NCI-H187 treated with DMSO at 0.1 percent for 48 hours (cell line): ENCODE measurements around the gene REC8.

Experiments
- DNase-seq: peaks from one replicate; lab custom pipeline; 2025; lab: John Stamatoyannopoulos, UW

REC8 gene

DNA sequence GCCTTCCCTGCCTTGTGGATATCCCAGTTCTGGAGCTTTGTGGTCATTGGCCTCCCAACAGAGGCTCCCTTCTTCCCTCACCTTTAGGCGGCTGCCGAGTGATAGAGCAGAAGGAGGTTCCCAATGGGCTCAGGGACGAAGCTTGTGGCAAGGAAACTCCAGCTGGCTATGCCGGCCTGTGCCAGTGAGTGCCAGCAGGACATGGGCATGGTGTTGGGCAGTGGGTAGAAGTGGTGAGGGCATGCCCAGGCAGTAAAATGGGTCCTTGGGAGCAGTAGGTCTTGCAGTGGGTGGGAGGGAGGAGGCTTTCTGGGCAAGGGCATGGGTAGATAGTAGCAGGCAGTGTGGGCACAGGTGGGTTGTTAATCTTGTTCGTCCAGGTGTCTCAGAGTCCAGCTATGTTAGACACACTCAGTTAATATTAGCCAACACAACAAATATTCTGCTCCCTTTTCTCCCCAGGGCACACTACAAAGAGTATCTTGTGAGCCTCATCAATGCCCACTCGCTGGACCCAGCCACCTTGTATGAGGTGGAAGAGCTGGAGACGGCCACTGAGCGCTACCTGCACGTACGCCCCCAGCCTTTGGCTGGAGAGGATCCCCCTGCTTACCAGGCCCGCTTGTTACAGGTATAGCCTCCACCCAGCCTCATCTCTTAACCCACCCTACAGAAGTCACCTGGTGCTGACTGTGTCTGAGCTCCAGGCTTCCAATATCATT, 11.9 kb upstream of the REC8 start:
- no peak for DNase-seq

DNA sequence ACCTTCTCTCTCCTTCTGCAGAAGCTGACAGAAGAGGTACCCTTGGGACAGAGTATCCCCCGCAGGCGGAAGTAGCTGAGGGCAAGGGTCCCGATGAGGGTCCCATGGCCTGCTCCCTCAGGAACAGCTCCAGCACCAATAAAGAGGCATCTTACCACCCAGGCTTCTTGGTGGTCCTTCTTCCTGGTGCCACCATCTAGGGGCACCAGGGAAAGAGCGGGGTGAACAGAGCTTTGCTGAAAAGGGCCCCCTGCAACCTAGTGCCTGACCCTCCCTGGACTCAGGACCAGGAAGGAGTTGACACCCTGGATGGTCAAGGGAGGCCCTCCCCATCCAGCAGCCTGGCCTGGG, 11.4 kb upstream of the REC8 start:
- no peak for DNase-seq

DNA sequence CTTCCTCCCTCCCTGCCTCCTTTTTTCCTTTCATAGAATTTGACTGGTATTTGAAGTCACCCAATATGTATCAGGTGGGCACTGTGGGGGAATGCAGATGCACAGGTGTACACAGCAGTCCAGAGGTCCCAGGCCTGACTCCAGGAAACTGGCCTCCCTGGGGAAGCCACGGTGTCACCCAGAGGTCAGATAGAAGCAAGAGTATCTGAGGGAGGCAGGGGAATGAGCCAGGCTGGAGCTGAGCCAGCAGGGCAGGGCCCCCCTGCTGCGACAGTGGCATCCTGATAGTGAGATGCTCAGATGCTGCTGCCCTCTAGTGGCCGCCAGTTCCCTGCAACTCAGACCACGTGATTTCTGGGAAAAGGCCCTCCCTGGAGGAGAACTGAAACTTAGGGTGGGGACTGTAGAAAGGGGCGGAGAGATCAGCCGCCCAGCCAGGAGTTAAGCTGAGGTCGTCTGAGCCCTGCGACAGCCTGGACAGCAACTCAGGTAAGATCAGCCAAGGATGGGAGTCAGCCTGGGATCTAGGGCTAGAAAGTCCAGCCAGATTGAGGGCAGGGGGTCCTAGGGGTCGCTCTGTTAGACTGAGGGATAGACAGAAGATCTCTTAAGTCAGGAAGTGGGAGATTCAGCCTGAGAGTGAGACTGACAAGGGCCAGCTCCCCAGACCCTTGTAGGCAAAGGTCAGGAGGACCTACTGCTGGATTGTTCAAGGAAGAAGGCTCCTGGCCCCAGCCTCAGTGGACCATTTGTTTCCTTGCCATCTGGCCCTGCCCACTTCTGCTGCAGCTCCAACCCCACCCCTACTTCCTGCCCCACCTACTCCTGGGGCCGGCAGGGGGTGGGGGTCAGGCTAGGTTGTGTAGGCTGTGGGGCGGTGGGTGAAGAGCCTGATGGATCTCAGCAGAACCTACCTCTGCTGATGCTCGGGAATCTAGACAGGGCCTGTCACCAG, 10.8 kb upstream of the REC8 start, which contains the start of gene IRF9:
TSS of gene IRF9 (plus strand) at position 416 of the 955 bp plus-strand sequence. CDS start 880 bp downstream, outside the sequence.
- peak; percentile 74 for DNase-seq

DNA sequence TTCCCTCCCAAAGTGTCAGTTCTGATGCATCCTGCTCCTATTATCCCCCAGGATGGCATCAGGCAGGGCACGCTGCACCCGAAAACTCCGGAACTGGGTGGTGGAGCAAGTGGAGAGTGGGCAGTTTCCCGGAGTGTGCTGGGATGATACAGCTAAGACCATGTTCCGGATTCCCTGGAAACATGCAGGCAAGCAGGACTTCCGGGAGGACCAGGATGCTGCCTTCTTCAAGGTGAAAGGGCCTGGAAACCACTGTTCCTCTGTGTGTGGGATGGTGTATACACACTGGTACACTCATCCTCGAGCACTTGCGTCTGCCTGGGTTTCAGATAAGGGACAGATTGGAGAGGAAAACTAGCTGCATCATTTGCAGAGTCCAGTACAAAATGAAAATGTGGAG, 9.8 kb upstream of the REC8 start:
- no peak for DNase-seq

DNA sequence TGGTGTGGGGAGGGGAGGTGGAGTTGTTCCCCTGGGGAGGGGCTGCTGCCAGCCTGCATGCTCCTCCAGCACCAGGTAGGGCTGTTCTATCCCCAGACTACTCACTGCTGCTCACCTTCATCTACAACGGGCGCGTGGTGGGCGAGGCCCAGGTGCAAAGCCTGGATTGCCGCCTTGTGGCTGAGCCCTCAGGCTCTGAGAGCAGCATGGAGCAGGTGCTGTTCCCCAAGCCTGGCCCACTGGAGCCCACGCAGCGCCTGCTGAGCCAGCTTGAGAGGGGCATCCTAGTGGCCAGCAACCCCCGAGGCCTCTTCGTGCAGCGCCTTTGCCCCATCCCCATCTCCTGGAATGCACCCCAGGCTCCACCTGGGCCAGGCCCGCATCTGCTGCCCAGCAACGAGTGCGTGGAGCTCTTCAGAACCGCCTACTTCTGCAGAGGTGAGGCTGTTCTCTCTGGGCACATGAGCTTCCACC, 7.3 kb upstream of the REC8 start:
- no peak for DNase-seq

DNA sequence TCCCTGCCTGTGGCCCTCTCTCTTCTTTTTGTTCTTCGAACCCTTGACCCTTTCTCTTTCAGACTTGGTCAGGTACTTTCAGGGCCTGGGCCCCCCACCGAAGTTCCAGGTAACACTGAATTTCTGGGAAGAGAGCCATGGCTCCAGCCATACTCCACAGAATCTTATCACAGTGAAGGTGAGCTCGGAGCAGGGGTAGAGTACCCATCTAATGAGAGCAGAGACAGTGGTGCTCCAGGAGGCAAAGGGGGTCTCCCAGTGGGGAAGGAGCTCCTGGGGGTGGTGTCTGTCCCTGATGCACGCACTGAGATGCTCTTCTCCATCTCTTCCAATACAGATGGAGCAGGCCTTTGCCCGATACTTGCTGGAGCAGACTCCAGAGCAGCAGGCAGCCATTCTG, 6.1 kb upstream of the REC8 start:
- no peak for DNase-seq

DNA sequence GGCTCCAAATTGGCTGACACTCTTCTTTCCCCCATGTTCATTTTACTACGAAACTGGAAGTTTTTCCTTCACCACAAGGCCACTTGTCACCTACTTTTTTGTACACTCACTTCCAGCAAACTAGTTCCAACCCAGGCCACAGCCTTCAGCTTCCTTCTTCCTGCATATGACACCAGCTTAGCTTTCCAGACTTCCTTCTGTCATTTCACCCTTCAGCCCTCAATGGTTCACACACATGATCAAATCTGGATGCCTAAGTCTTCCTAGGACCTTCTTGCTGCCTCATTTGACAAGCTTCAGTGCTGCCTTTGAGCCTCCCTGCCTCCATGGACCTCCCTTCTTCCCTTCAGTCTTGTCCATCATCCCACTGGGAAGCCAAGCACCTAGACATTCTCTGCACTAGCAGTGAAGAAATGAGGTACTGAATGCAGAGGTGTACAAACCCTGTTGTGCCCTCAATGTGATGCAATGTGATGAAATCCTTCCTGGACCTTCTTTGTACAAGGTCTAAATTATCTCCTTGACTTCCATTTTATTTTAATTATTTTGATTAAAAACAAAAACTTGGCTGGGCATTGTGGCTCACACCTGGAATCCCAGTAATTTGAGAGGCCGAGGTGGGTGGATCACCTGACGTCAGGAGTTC, 4.3 kb upstream of the REC8 start:
- no peak for DNase-seq

DNA sequence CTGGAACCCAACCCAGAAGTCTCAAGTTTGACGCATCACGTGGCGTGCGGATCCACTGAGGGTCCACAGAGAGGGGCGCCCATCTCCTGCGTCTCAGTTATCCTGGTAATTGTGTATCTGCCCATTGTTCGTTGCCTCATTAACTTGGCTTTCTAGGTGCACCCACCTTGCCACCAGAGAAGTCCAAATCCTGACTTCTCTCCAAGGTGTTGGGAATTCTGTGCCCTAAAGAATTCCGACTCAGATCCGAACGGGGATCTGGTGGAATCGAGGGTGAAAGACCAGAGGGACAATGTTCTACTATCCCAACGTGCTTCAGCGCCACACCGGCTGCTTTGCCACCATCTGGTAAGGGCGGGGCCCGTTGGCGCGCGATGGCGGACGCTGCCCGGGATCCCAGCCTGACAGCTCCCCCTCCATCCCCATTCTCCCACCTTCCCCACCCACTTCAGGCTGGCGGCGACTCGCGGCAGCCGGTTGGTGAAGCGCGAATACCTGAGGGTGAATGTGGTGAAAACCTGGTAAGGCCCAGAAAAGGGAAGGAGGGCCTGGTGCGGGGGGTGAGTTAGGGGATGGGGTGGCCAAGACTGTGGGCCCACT, 481 bp downstream of the REC8 start:
- DNase-seq, result no peak

DNA sequence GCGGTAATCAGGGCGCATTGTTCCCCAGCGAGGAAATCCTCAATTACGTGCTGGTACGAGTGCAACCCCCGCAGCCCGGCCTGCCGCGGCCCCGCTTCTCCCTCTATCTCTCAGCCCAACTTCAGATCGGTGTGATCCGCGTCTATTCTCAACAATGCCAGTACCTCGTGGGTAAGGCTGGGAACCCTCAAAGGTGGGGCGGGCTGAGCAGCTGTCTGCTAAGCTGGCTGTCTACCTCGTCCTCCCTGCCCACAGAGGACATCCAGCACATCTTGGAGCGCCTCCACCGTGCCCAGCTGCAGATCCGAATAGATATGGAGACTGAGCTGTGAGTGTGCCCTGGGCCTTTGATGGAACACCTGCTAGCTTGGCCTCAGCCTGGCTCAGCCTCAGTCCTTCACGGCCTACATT, 996 bp downstream of the REC8 start:
- no peak for DNase-seq

DNA sequence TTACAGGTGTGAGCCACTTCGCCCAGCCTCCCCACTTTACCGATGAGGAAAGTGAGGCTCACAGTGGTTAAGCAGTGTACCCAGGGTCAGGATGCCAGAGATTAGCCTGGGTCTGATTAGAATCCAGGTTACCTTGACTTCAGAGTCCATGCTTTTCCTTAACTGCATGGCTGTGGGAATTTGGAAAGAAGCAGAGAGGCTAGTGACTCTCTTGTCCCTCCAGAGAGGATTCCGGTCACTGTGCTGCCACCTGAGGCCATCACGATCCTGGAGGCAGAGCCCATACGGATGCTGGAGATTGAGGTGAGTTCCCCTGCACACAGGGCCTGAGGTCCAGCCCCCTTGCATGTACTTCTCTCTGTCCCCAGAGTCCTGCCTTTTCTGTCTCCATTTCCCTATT, 4.7 kb downstream of the REC8 start:
- DNase-seq, result no peak

DNA sequence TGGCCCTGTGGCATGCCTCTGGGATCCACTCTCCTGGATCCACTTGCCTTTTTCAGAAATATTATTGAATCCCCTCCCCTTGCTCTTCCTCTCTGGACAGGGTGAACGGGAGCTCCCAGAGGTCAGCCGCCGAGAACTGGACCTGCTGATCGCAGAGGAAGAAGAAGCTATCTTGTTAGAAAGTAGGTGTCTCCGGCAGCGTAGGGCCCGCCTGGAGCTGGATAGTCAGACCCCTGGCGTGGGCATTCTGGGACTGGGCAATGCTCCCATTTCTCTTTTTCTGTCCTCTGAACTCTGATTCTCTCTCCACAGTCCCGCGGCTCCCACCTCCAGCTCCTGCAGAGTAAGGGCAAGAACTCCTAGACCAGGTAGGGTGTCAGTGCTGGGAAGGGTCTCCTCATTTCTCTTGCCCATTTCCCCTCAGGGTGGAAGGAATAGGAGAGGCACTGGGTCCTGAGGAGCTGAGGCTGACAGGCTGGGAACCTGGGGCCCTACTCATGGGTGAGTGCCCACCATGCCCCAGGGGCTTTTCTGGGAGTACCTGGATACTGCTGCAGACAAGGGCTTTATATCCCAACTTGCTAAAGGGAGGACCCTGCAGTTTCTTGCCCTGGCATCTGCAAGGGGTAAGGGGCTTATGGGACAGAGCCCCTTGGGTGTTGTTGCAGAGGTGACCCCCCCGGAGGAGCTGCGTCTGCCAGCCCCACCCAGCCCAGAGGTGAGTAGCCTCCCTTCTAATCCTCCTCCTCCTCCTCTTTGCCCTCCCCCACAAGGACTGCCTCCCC, 5.4 kb downstream of the REC8 start:
- DNase-seq, result no peak

DNA sequence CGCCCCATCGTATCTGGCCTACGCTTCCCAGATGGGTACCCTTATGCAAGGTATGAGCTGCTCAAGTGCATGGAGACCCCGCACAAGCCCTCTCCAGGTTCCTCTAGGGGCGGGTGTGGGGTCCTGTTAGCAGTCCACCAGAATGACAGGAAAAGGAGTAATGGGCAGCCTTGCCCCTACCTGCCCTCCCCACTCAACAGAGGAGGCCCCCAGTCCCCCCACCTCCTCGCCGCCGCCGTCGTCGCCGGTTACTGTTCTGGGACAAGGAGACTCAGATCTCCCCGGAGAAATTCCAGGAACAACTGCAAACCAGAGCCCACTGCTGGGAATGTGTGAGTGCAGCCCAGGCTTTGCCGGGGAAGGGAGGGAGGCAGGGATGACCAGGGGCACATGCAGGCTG, 6.0 kb downstream of the REC8 start:
- no peak for DNase-seq

DNA sequence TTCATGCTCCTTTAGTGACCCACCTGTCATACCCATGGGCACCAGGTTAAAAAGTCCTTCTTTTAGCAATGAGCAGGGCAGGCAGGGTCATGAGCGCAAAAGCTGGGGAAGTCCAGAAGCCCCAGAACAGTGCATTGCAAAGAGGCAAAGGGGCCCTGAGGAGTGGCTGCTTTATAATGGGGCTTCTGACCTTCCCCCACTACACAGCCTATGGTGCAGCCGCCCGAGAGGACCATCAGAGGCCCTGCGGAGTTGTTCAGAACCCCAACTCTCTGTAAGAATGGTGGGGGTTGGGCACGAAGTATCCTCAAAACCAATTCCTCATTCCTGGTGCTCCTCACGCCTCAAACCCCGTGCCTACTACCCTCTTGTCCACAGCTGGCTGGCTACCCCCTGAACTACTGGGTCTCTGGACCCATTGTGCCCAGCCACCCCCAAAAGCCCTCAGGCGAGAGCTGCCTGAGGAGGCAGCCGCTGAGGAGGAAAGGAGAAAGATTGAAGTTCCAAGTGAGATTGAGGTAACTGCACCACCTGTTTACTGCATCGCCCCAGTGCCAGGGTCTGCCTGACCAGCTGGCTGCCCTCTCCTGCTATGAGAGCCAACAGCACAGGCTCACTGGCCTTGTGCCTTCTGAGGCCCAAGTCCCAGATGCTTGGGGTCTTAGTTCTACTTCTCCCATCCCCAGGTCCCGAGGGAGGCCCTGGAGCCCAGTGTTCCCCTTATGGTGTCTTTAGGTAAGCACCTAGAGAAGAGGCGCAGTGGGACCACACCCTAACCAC, 6.7 kb downstream of the REC8 start:
- no peak for DNase-seq

DNA sequence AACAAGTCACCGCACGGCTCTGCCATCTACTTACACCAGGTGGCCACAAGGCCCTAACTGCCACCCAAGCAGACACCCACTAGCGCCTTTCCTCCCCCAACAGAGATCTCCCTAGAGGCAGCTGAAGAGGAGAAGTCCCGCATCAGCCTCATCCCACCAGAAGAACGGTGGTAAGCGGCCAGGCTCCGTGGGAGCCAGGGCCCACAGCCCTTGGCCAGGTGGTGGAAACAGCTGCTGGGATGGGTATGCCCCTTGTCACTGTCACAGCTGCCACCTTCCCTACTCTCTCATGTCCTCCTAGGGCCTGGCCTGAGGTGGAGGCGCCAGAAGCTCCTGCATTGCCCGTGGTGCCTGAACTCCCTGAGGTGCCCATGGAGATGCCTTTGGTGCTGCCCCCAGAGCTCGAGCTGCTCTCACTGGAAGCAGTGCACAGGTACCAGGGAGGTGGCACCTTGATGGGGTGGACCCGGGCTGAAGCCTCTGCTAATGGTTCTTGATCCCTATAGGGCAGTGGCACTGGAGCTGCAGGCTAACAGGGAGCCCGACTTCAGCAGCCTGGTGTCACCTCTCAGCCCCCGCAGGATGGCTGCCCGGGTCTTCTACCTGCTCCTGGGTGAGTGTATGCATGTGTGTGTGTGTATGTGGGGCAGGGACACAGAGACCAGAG, 7.5 kb downstream of the REC8 start:
- no peak for DNase-seq

DNA sequence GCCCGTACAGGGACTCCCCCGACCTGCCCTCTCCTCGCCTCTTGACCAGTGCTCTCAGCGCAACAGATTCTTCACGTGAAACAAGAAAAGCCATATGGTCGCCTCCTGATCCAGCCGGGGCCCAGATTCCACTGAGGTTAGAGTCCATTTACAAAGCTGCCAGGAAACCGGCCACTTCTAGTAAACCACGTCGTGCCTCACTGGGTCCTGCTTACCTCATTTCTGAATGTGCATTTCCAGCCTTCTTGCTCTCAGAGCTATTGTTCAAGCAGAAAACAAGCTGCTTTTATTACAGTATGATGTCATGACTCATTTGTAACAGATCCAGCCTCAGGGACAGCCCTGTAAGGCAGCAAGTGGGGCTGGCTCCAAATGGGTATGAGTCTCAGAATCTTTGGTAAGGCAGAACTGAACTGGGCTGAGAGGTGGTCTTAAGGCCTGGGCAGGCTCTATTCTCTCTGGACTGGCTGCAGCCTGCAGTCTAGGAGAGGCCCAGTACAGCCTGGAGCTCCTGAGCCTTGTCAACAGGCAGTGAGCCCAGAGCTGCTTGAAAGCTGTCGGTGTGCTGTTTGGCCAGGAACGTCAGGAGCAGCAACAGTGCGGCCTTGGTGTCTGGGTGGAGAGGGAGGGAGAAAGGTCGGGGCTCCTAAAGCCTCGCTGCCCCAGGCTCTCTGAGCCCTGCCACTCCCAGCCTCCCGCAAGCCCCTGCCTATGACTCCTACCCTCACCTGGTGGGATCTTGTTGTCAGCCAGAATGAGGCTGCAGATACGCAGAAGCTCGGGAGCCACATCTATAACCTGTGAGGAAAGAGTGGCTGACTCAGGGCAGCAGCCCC, 8.3 kb downstream of the REC8 start:
- no peak for DNase-seq

DNA sequence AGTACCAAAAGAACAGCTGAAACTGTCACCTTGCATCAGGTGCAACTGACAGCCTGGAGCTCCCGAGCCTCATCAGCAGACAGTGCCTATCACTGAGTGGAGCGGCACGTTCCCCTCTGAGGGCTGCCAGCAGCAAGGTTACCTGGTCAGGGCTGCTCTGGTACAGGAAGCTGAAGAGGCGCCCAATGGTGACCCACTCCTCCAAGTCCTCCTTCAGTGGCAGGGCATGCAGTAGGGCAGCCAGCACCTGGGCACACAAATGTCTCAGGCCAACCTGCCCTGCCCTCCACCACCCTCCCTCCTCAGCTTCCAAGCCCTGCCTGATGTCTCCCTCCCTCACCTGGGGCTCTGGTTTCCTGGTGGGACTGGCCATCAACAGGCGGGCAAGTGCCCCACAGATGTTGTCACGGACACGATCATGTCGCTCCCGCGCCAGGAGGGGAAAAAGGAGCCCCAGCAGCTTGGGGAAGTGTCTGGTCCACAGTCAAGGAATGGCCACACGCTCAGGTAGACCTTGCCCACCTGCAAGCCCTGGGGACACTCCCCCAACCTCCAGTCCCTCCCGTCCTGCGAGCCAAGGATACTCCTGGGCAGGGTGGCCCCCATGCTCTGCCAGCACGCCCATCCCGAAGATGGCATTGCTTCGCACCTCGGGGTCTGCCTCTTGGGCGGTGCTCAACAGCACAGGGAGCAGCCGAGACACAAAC, 9.6 kb downstream of the REC8 start:
- DNase-seq, result no peak

DNA sequence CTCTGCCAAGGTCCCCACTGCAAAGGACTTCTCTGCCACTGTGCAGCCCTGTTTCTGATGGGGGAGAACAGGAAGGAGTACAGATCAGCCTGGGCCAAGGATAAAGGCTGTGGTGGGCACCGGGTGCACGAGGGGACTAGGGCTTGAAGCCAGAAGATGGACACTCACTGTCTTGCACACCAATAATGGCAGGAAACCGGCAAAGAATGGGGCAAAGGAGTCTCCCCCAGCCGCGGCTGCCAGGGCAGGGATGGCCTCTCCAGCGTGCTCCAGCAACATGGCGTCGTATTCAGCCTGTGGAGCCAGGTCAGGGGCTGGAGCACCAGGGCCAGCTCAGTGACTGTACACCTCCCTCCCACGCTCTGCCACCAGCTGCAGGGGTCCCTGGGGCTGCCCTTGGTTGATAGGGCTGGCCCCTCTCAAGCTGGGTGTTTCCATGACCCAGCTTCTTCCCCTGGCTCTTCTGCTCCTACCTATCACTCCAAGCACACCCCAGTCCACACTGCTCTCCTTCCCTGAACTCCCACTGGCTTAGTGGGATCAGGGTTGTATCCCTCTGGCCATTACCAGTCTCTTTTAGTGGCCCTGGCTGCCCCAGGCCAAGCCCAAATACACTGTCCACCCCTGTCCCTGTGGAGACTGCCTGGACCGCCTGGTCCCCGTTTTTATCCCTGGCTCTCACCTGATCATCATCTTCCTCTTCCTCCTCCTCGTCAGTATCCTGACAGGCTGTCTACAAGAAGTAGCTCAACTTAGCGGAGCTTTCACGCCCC, 10.4 kb downstream of the REC8 start:
- no peak for DNase-seq

DNA sequence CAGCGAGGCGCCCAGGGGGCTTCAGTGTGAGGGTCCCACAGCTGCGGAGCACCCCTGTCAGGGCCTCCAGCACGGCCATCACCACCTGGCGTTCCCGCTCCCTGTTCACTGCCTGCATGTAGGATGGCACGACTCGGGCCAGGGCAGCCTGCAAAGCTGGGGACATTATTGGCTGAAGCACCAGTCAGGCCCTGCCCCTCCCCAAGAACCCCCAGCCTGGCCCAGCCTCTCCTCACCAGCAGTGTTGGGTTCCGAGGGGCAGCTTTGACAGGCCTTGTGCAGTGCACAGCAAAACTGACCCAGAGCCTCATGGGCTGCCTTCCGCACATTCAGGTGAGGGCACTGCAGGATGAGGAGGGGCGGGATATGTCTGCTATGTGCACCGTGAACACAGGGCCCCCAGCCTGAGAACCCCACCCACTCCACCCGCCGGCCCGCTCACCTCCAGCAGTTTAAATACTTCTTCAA, 11.2 kb downstream of the REC8 start:
- no peak for DNase-seq
